HG03565 (cell line): Measurements from ENCODE around the gene PPP2R2B.

Source experiments
- ATAC-seq: cut with Tn5 transposase; IDR thresholded peaks from one replicate; pipeline ENCODE4 v1.9.1; 2021; ENCODE audit warnings: mild to moderate bottlenecking, moderate library complexity; ENCODE audit not compliant: unreplicated experiment

The PPP2R2B gene

DNA sequence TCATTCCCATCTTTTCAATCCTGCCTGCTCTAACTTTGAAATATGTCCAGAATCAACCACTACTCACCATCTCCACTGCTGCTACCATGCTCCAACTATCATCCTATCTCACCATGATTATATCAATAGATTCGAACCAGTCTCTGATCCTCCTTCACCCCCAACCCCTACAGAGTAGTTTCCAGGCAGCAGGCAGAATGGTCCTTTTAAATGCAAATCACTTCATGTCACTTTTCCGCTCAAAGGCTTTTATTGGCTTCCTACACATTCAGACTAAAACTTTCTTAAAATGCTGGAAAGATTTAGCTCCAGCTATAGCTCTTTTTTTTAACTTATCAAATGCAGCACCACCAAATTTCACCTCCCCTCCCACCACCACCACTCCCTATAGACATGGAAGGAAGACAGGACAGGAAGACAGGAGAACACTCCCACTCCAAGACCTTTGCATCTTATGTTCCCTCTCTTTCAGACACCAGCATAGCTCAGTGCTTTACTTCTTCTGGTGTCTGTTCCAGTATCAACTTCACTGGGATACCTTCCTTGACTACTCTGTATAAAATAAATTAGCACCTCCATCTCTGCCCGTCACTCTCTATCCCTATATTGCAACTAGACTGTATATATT is 9.9 kb upstream of the PPP2R2B start:
- no peak for ATAC-seq

GRCh38 chr5:146884066-146884626 is 5.6 kb upstream of the PPP2R2B start:
- ATAC-seq: no peak

GRCh38 chr5:146883511-146883910 is 5.0 kb upstream of the PPP2R2B start:
- no peak for ATAC-seq

- ATAC-seq: no peak
These were observed 2.4 kb upstream of the PPP2R2B start for GRCh38 chr5:146880966-146881365.

- no peak for ATAC-seq
These were observed 628 bp downstream of the PPP2R2B start for GRCh38 chr5:146877783-146878475.

DNA sequence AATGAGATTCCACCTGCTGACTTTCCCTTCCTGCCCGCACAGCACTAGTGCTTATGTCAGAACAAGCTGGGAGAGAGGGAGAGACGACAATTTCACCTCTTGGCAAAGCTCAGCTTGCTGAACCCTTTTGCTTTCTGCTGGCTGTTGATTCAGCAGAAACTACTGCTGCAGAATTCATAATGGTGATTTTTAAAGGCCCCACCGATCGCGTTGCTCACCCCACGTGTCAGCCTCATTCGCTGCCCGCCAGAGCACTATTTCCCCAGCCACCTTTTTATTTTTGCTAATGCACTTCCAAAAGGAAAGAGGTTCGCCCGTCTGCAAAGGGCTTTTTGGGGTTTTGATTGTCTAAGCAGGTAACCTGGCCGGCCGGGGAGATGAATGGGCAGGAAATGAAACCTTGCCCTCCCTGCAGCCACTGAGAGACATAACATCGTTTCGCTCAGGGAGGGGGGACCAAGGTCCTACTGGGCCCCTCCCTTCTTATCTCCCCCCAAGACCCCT is 1.3 kb downstream of the PPP2R2B start:
- no peak for ATAC-seq

GRCh38 chr5:146873186-146873917 is 5.2 kb downstream of the PPP2R2B start:
- no peak for ATAC-seq

DNA sequence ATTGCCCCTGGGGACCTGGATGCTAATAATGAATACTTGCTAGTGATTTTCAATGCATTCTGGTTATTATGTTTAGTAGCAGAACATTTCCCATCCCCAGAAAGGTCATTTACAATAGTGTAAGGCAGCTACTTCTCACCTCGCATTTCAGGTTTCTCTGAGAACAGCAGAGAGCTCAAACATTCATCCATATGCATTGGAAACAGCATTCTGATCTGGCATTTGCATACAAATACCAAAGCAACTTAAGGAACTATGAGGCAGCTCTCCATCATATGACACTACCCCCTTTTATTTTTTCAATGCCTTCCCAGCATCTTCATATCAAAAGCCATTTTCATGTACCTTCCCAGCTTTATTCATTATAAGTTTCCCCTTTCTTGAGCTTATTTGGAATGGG is 6.4 kb downstream of the PPP2R2B start:
- no peak for ATAC-seq

GRCh38 chr5:146867996-146868708 is 10.4 kb downstream of the PPP2R2B start:
- no peak for ATAC-seq

DNA sequence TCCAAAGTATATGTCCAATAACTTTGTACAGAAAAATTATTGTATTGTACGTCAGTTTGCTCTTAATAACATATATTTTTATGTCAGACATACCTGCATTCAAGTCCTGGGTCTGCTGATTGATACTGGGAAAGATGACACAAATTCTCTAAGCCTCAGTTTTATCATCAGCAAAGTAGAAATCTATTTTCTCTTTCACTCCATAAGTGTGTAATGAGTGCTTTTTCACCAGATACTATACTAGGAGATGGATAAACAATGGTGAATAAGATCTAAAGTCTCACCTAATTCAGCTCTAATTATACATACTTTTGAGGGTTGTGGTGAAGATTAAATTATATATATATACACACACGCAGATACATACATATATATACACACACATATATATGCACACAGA is 12.3 kb downstream of the PPP2R2B start:
- ATAC-seq: no peak

GRCh38 chr5:146862641-146863040 is 15.9 kb downstream of the PPP2R2B start:
- ATAC-seq: no peak

- ATAC-seq: no peak
These were observed 18.2 kb downstream of the PPP2R2B start for GRCh38 chr5:146860213-146860893.

GRCh38 chr5:146852089-146852488 is 26.5 kb downstream of the PPP2R2B start:
- no peak for ATAC-seq

GRCh38 chr5:146851133-146851532 is 27.4 kb downstream of the PPP2R2B start:
- no peak for ATAC-seq

DNA sequence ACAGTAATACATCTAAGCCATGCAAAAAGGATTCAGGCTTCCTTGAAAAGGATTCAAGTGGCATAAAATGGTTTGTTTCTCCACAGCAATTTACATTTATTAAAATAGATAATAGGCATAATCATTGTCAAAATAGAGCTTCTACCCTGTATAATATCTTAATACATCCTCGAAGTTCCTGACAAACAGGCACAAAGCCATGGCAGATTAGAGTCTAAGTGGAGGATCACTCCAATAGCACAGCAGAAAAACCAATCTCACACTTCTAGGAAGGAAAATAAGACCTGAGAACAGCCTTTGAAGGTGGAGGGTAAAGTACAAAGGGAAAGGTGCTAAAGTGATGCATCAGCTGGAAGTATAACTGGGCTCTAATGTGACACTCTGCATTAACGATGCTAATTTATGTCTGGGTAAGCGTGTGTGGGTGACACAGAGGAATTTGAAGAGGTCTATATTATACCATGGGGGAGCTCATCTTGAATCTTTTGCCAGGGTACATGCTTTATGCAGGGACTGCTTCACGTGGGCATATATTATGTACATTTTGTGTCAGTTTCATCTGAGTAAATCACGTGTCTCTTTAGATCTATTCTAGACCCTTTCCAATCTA is 28.8 kb downstream of the PPP2R2B start:
- no peak for ATAC-seq

GRCh38 chr5:146848133-146848532 is 30.4 kb downstream of the PPP2R2B start:
- ATAC-seq: no peak

GRCh38 chr5:146840016-146840415 is 38.5 kb downstream of the PPP2R2B start:
- ATAC-seq: no peak

GRCh38 chr5:146836226-146836842 is 42.2 kb downstream of the PPP2R2B start:
- no peak for ATAC-seq

DNA sequence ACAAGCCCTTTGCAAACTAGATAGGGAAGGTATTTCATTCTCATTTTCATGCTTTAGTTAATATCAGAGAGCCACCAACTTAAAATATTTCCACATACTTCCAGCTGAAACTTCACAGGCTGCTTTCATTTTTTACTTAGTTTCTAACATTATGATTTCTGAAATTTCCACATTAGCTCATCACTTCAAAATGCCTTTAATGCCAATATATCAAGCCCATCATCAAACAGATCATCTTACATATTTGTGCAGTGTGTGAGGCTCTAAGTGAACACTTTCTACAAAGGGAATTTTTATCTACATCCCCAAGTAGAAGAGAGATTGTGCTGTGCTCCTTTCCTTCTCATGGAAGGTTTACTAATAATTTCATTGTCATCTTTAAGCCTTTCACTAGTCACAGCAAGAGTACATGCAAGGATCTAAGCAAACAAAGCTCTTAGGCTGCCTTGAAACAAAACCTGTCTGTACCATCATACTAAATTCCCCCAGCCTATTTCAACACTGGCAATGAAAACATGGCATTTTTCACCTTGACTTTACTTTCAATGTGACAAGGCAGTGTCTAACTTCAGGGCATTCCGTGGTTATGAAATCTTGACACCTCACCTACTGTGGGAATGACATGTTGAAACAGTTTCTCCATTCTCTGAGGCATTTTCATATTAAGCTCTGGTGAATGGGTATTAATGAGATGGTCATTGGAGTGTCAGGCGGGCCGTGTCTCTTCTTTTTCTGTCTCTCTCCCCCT is 45.4 kb downstream of the PPP2R2B start:
- no peak for ATAC-seq
